Retinal pigment epithelial cell (primary cell): ENCODE results near the gene PCDHGB5.
A peak's percentile ranks its signal among the peaks of the same experiment; 100 is the strongest.
"Not testable (repeated sequence)": the region's sequence is repeated elsewhere in the genome, so short reads cannot be mapped to it uniquely, and the experiment has no call there.

Experiments used
- DNase-seq: peaks from one replicate; pipeline ENCODE4 v3.0.0-alpha.2; 2010; ENCODE audit warnings: low read depth
- H3K4me3 ChIP-seq: 2 replicates; pipeline ENCODE4 v1.5.1; 2011; ENCODE audit warnings: mild to moderate bottlenecking, low read length, control low read depth, moderate library complexity
- TF ChIP-seq, protein P1 (sequence below): conservative IDR thresholded peaks from 2 replicates; pipeline ENCODE4 v1.5.1; 2011; ENCODE audit warnings: low read depth, low read length, control low read depth, inconsistent platforms

PCDHGB5 gene

DNA sequence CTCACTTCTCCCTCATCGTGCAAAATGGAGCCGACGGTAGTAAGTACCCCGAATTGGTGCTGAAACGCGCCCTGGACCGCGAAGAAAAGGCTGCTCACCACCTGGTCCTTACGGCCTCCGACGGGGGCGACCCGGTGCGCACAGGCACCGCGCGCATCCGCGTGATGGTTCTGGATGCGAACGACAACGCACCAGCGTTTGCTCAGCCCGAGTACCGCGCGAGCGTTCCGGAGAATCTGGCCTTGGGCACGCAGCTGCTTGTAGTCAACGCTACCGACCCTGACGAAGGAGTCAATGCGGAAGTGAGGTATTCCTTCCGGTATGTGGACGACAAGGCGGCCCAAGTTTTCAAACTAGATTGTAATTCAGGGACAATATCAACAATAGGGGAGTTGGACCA lies 33.5 kb downstream of the PCDHGB5 start:
- no peak for DNase-seq
- H3K4me3 ChIP-seq, result peak overlapping the region; percentile 26
- TF ChIP-seq, protein P1, sequence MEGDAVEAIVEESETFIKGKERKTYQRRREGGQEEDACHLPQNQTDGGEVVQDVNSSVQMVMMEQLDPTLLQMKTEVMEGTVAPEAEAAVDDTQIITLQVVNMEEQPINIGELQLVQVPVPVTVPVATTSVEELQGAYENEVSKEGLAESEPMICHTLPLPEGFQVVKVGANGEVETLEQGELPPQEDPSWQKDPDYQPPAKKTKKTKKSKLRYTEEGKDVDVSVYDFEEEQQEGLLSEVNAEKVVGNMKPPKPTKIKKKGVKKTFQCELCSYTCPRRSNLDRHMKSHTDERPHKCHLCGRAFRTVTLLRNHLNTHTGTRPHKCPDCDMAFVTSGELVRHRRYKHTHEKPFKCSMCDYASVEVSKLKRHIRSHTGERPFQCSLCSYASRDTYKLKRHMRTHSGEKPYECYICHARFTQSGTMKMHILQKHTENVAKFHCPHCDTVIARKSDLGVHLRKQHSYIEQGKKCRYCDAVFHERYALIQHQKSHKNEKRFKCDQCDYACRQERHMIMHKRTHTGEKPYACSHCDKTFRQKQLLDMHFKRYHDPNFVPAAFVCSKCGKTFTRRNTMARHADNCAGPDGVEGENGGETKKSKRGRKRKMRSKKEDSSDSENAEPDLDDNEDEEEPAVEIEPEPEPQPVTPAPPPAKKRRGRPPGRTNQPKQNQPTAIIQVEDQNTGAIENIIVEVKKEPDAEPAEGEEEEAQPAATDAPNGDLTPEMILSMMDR, result no peak

DNA sequence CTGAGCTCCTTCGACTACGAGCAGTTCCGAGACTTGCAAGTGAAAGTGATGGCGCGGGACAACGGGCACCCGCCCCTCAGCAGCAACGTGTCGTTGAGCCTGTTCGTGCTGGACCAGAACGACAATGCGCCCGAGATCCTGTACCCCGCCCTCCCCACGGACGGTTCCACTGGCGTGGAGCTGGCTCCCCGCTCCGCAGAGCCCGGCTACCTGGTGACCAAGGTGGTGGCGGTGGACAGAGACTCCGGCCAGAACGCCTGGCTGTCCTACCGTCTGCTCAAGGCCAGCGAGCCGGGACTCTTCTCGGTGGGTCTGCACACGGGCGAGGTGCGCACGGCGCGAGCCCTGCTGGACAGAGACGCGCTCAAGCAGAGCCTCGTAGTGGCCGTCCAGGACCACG lies 34.6 kb downstream of the PCDHGB5 start:
- not testable (repeated sequence) for DNase-seq, H3K4me3 ChIP-seq

DNA sequence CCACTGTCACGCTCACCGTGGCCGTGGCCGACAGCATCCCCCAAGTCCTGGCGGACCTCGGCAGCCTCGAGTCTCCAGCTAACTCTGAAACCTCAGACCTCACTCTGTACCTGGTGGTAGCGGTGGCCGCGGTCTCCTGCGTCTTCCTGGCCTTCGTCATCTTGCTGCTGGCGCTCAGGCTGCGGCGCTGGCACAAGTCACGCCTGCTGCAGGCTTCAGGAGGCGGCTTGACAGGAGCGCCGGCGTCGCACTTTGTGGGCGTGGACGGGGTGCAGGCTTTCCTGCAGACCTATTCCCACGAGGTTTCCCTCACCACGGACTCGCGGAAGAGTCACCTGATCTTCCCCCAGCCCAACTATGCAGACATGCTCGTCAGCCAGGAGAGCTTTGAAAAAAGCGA lies 35.0 kb downstream of the PCDHGB5 start:
- not testable (repeated sequence) for H3K4me3 ChIP-seq, DNase-seq

DNA sequence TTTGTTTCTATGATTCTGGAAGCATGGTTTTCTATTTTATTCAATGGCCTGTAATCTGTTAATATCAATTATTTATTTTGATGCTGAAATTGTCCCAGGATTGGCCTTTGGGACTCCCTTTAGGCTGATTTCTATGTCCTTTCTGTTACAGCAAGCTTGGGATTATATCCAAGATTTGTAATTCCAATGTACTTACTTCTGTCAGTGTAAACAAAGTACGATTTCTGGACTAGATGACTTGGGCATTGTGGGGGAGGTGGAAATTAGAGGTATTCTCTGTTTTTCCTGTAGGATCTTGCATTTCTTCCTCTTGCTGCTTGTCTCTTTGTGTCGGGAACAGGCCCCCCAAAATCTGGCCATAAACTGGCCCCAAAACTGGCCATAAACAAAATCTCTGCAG lies 36.3 kb downstream of the PCDHGB5 start:
- DNase-seq, result no peak
- H3K4me3 ChIP-seq, result no peak overlapping the region
- TF ChIP-seq, protein P1, result no peak

DNA sequence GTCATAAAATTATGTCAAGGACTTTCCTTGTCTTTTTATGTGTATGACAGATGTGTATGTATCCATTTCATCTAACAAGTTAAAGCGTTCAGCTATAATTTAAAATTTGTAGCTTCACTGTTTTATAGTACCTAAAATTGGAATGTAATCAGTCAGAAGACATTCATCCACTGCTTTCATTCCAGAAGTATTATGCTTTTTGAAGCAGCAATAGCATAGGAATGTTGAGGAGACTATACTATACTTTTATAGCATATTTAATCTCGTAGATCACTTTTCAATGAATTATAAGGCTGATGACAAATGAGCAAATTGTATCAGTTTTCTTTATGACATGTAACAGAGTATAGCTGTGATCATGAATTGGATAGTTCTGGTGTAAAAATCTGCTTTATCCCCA lies 39.5 kb downstream of the PCDHGB5 start:
- TF ChIP-seq, protein P1, result no peak
- no peak for DNase-seq
- H3K4me3 ChIP-seq, result no peak overlapping the region

DNA sequence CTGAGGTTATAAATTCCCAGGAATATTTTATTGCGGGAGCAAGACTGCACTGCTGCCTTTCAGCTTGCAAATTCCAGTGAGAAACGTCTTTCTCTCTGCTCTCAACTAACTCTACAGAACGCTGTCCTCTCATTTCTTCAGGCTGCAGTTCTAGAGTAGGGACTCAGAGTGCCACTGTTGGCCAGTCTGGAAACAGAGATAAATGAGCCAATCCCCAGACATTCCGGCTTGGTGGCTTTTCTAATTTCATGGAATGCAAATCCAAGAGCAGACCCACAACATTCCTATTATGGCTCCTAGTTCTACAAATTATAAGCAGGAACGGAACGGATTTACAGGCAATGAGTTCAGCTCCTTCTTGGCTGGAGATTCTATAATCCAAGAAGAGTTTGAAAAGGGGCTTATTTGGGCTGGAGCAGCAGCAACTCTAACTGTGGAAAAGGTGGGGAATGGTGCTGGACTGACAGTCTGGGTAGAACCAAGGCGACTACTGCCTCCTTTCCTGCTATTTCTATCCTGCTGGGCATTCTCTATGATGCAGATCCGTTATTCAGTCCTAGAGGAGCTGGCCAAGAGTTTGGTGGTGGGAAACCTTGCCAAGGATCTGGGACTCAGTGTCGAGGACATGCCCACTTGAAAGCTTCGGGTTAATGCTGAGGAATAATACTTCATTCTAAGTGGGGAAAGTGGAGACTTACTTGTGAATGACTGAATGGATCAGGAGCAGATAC lies 41.8 kb downstream of the PCDHGB5 start:
- no peak for DNase-seq
- H3K4me3 ChIP-seq, result no peak overlapping the region
- TF ChIP-seq, protein P1, result no peak

DNA sequence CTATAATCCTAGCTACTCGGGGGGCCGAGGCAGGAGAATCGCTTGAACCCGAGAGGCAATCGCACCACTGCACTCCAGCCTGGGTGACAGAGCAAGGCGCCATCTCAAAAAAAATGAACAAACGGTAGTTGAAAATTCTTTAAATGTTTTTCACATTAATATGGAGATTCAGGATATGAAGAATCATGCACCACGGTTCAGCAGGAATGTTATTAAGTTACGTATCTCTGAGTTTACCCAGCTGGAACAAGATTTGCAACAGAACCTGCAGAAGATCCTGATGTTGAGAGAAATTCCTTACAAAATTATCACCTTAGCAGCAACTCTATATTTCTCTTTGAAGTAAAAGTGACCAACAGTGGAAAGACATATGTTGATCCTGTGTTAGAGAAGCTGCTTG lies 42.6 kb downstream of the PCDHGB5 start:
- H3K4me3 ChIP-seq, result no peak overlapping the region
- TF ChIP-seq, protein P1, result no peak
- no peak for DNase-seq

DNA sequence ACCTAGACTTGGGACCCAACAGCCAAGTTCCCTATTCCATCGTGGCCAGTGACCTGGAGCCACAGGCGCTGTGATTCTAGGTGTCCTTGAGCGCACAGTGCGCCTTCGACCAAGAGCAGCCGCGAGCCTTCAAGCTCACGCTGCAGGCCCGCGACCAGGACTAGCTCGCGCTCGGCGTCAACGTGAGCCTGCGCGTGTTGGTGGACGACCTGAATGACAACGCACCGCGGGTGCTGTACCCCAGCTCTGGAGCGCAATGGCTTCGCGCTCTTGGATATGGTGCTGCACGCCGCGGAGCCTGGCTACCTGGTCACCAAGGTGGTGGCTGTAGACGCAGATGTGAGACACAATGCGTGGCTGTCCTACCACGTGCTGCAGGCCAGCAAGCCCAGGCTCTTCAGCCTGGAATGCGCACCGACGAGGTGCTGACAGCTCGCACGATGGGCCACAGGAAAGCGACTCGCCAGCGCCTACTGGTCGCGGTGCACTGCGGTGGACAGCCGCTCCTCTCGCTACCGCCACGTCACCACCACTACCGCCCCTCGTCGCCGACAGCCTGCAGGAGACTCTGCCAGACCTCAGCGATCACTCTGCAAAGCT lies 43.9 kb downstream of the PCDHGB5 start:
- H3K4me3 ChIP-seq, result no peak overlapping the region
- DNase-seq, result no peak
- TF ChIP-seq, protein P1, result no peak
